Vagina (tissue), 2 donors: ENCODE results near the gene R3HDM2.
"Not testable (repeated sequence)": the region's sequence is repeated elsewhere in the genome, so short reads cannot be mapped to it uniquely, and the experiment has no call there.

Source experiments
- CTCF ChIP-seq, 3 experiments: fragments of 450-650 bp in 2 of 3; fragments of 200-600 bp in 1 of 3; sonication (generic) in 1 of 3; IDR thresholded peaks; one replicate each; pipeline ENCODE4 v1.5.1; 2017 to 2019; ENCODE audit warnings: antibody characterized with exemption in 3 of 3, mild to moderate bottlenecking in 2 of 3, moderate library complexity in 2 of 3
- POLR2A ChIP-seq, 2 donors: fragments of 450-650 bp; IDR thresholded peaks; one replicate each; pipeline ENCODE4 v1.6.1; 2017; ENCODE audit warnings: antibody characterized with exemption in 2 of 2, mild to moderate bottlenecking in 2 of 2, moderate library complexity in 2 of 2

DNA sequence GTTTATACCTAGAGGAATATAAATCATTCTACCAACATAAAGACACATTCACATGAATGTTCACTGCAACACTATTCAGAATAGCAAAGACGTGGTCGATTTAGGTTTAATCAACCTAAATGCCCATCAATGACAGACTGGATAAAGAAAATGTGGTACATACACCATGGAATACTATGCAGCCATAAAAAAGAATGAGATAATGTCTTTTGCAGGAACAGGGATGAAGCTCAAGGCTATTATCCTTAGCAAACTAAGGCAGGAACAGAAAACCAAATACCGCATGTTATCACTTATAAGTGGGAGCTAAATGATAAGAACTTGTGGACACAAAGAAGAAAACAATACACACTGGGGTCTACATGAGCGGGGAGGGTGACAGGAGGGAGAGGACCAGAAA lies 94.5 kb downstream of the R3HDM2 start:
- not testable (repeated sequence) for TF ChIP-seq POLR2A, CTCF (IDR thresholded peaks at IDR 0.05)
